PC-3 (cell line): ENCODE measurements around the gene CASP6. TPM values are rescaled to one million over a fixed set of nuclear protein-coding genes. Genes with fewer than 3 reads are reported as not detected.
A peak's percentile ranks its signal among the peaks of the same experiment; 100 is the strongest.

Source experiments
- ATAC-seq: fragments of 200-7000 bp; cut with Tn5 transposase; 2 replicates; pipeline ENCODE4 v1.9.1; 2020; ENCODE audit warnings: mild to moderate bottlenecking, moderate library complexity
- BruUV-seq: library from RNA; stranded (reverse); fragments of 400-500 nt; replicated peaks from 2 replicates; lab custom pipeline; 2021; lab: Mats Ljungman, UMichigan
- CTCF ChIA-PET: fragments of 300-600 bp; sonication (Branson Sonifier 250); formaldehyde crosslinking; loops from one replicate; lab custom pipeline; 2022; ENCODE audit warnings: antibody characterized with exemption; lab: Charles Lee
- POLR2A ChIA-PET: fragments of 300-600 bp; sonication (Branson Sonifier 250); formaldehyde crosslinking; loops from one replicate; lab custom pipeline; 2022; ENCODE audit warnings: antibody characterized with exemption; ENCODE audit not compliant: unreplicated experiment; lab: Charles Lee
- DNase-seq: peaks from one replicate; pipeline ENCODE4 v3.0.0-alpha.2; 2015
- H2AFZ ChIP-seq: fragments of 300-600 bp; sonication (generic); 2 replicates; pipeline ENCODE4 v1.6.0; 2016; ENCODE audit warnings: antibody characterized with exemption, low read length
- H3F3A ChIP-seq: fragments of 300-600 bp; sonication (generic); one replicate; pipeline ENCODE4 v1.6.0; 2017; ENCODE audit warnings: antibody characterized with exemption, low read length, control low read depth, mild to moderate bottlenecking; ENCODE audit not compliant: unreplicated experiment
- H3K27ac ChIP-seq: fragments of 300-600 bp; sonication (generic); 2 replicates; pipeline ENCODE4 v1.5.1; 2016; ENCODE audit warnings: mild to moderate bottlenecking, low read length
- H3K27me3 ChIP-seq: fragments of 300-600 bp; sonication (generic); 2 replicates; pipeline ENCODE4 v1.6.1; 2016; ENCODE audit warnings: low read length, mixed read lengths
- H3K36me3 ChIP-seq: fragments of 300-600 bp; sonication (generic); 2 replicates; pipeline ENCODE4 v1.6.1; 2016; ENCODE audit warnings: low read depth, mixed run types, low read length, mixed read lengths
- H3K4me1 ChIP-seq: fragments of 300-600 bp; sonication (generic); 2 replicates; pipeline ENCODE4 v1.5.1; 2016; ENCODE audit warnings: low read length; ENCODE audit not compliant: insufficient read depth
- H3K4me2 ChIP-seq: fragments of 300-600 bp; sonication (generic); 2 replicates; pipeline ENCODE4 v1.6.0; 2016; ENCODE audit warnings: low read length
- H3K4me3 ChIP-seq: fragments of 300-600 bp; sonication (generic); 2 replicates; pipeline ENCODE4 v1.5.1; 2016; ENCODE audit warnings: mild to moderate bottlenecking, low read length, mixed read lengths
- H3K79me2 ChIP-seq: fragments of 300-600 bp; sonication (generic); 2 replicates; pipeline ENCODE4 v1.6.1; 2017; ENCODE audit warnings: low read length, mixed read lengths
- H3K9ac ChIP-seq: fragments of 300-600 bp; sonication (generic); 2 replicates; pipeline ENCODE4 v1.6.0; 2016; ENCODE audit warnings: mild to moderate bottlenecking, low read length
- H3K9me2 ChIP-seq: fragments of 300-600 bp; sonication (generic); replicated peaks from 2 replicates; pipeline ENCODE4 v1.6.1; 2016; ENCODE audit warnings: mixed run types, low read length, mixed read lengths
- H3K9me3 ChIP-seq: fragments of 300-600 bp; sonication (generic); 2 replicates; pipeline ENCODE4 v1.6.1; 2016; ENCODE audit warnings: low read length, mixed read lengths
- H4K20me1 ChIP-seq: fragments of 300-600 bp; sonication (generic); 2 replicates; pipeline ENCODE4 v1.6.1; 2016; ENCODE audit warnings: low read length, mixed read lengths
- CTCF ChIP-seq: fragments of 300-600 bp; sonication (generic); conservative IDR thresholded peaks from 2 replicates; pipeline ENCODE4 v1.5.1; 2017; ENCODE audit warnings: antibody characterized with exemption, low read depth, mild to moderate bottlenecking, low read length
- EZH2 ChIP-seq: fragments of 300-600 bp; sonication (generic); IDR thresholded peaks from one replicate; pipeline ENCODE4 v1.6.1; 2017; ENCODE audit warnings: antibody characterized with exemption, mild to moderate bottlenecking, low read length; ENCODE audit not compliant: unreplicated experiment
- EZH2phosphoT487 ChIP-seq: fragments of 300-600 bp; sonication (generic); IDR thresholded peaks from 2 replicates; pipeline ENCODE4 v1.6.1; 2018; ENCODE audit warnings: mild to moderate bottlenecking, antibody characterized with exemption, low read length, borderline replicate concordance
- intact Hi-C: fragments of 100-400 bp; cut with micrococcal nuclease; formaldehyde crosslinking; loops from 2 replicates; pipeline ENCODE4 v1.9.0; 2023
- total RNA-seq: library from RNA; depleted of rRNA; stranded (reverse); fragments of >200 nt; gene quantifications from 2 replicates; pipeline ENCODE4 v1.2.3, GENCODE V29; 2014

CASP6 gene
- total RNA-seq, 1 experiment from 2014 or later = 33.7 TPM

- POLR2A ChIA-PET = interaction anchor here (0.5 kb wide), 1 partner anchor 8 kb away, joined by 4 read pairs; no protein-coding TSS in a partner anchor
Measured at GRCh38 chr4:109690690-109691410, 12.4 kb downstream of the CASP6 start.

GRCh38 chr4:109684727-109685126 lies 18.5 kb downstream of the CASP6 start:
- no peak overlapping the region for H3K9ac ChIP-seq
- no peak overlapping the region for H3K4me3 ChIP-seq
- no peaks in the 10 kb centered on the region for H3K4me1 ChIP-seq
- CTCF ChIA-PET = no interaction called here
- TF ChIP-seq EZH2phosphoT487 = no peak
- no peak for TF ChIP-seq EZH2
- TF ChIP-seq CTCF = no peak
- 0 out of 2 replicates have a peak, but pooled peaks have one; percentile 18 for ATAC-seq
- no peaks in the 10 kb centered on the region for H3K9me2 ChIP-seq
- intact Hi-C loops = loop anchor here (2.0 kb wide), 1 partner anchor 18 kb away; the partner anchor contains the start of gene CASP6
- no peaks in the 10 kb centered on the region for H3K27me3 ChIP-seq
- H3F3A ChIP-seq = no peaks in the 10 kb centered on the region
- no peaks in the 10 kb centered on the region for H4K20me1 ChIP-seq
- DNase-seq = no peak
- POLR2A ChIA-PET = no interaction called here
- H3K36me3 ChIP-seq = peaks cover 13% of the 10 kb centered on the region; the same call in 1 of the 2 replicates
- no peaks in the 10 kb centered on the region for H3K9me3 ChIP-seq
- no peak overlapping the region for H3K4me2 ChIP-seq
- no peaks in the 10 kb centered on the region for H3K79me2 ChIP-seq
- no peak overlapping the region for H3K27ac ChIP-seq
- no TSS peak for BruUV-seq
- no peak overlapping the region for H2AFZ ChIP-seq

More at GRCh38 chr4:109690690-109691410, 12.4 kb downstream of the CASP6 start:
- Histone ChIP-seq H3K27me3 (no peaks in the 10 kb centered on the region), H3K9me2 (no peaks in the 10 kb centered on the region), H4K20me1 (no peaks in the 10 kb centered on the region), H3K36me3 (peaks cover 18% of the 10 kb centered on the region), H3K9ac (no peak overlapping the region), H3F3A (no peaks in the 10 kb centered on the region), H3K4me3 (no peak overlapping the region), H3K4me2 (no peak overlapping the region), H2AFZ (no peak overlapping the region), H3K27ac (no peak overlapping the region), H3K4me1 (no peaks in the 10 kb centered on the region), H3K79me2 (no peaks in the 10 kb centered on the region), H3K9me3 (no peaks in the 10 kb centered on the region)
- CTCF ChIA-PET = no interaction called here
- TF ChIP-seq EZH2 = no peak
- no peak for TF ChIP-seq CTCF
- no peak for TF ChIP-seq EZH2phosphoT487
- DNase-seq = no peak
- intact Hi-C loops = no loop called here
- ATAC-seq = no peak
- BruUV-seq = no TSS peak
